Middle frontal gyrus (tissue), 1 donor: ENCODE measurements around the gene PLXND1.
"Not testable (repeated sequence)": the region's sequence is repeated elsewhere in the genome, so short reads cannot be mapped to it uniquely, and the experiment has no call there.

Source experiments
- DNase-seq: peaks from one replicate; pipeline ENCODE4 v3.0.0-alpha.2; 2015; ENCODE audit warnings: low spot score; ENCODE audit errors: extremely low spot score

PLXND1 gene

GRCh38 chr3:129552287-129553050 lies 54.0 kb downstream of the PLXND1 start:
- no peak for DNase-seq

- DNase-seq: no peak
Measured at GRCh38 chr3:129549805-129550204, 56.7 kb downstream of the PLXND1 start.

DNA sequence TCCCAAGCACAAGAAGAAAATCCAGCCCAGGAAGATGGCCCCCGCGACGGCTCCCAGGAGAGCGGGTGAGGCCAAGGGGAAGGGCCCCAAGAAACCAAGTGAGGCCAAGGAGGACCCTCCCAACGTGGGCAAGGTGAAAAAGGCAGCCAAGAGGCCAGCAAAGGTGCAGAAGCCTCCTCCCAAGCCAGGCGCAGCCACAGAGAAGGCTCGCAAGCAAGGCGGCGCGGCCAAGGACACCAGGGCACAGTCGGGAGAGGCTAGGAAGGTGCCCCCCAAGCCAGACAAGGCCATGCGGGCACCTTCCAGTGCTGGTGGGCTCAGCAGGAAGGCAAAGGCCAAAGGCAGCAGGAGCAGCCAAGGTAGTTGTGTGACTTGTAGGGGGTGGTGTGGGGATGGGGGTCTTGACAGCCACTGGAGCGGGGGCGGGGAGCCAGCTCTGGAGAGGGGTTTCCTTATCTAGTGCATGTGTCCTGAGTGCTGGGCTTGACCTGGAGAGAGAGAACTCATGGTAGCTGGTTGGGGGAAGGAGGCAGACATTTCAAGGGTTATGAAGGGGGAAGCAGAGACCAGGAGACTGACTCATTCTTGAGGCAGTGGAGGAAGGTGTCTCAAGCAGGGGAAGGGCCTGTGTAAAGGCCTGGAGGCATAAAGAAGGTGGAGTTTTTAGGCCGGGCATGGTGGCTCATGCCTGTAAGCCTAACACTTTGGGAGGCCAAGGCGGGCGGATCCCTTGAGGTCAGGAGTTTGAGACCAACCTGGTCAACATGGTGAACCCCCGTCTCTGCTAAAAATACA lies 57.3 kb downstream of the PLXND1 start:
- no peak for DNase-seq

- no peak for DNase-seq
Measured at GRCh38 chr3:129548104-129548965, 58.1 kb downstream of the PLXND1 start.

DNA sequence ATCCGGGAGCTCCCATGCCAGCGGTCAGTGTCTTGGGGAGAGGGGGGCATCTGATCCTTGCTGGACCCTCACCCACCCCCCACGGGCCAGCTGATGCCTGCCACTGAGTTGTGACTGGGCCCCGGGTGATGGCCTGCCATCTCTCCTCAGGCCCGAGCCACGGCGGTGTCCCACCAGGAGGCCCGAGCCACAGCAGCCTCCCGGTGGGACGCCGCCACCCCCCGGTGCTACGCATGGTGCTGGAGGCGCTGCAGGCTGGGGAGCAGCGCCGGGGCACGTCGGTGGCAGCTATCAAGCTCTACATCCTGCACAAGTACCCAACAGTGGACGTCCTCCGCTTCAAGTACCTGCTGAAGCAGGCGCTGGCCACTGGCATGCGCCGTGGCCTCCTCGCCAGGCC lies 59.2 kb downstream of the PLXND1 start:
- no peak for DNase-seq

DNA sequence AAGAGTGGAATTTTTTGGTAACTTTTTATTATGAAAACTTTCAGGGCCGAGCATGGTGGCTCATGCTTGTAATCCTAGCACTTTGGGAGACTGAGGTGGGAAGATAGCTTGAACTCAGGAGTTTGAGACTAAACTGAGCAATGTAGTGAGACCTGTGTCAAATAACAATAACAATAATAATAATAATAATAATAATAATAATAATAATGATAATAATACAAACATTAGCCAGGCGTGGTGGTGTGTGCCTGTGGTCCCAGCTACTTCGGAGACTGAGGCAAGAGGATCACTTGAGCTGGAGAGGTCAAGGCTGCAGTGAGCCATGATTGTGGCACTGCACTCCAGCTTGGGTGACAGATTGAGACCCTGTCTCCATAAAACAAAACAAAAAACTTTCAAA lies 60.5 kb downstream of the PLXND1 start:
- not testable (repeated sequence) for DNase-seq

GRCh38 chr3:129543999-129544398 lies 62.5 kb downstream of the PLXND1 start:
- no peak for DNase-seq

GRCh38 chr3:129543156-129543790 lies 63.2 kb downstream of the PLXND1 start, which contains the start of gene H1-8:
Gene H1-8 (plus strand): TSS chr3:129543175. CDS start chr3:129543219, 44 bp downstream.
- DNase-seq: no peak

DNA sequence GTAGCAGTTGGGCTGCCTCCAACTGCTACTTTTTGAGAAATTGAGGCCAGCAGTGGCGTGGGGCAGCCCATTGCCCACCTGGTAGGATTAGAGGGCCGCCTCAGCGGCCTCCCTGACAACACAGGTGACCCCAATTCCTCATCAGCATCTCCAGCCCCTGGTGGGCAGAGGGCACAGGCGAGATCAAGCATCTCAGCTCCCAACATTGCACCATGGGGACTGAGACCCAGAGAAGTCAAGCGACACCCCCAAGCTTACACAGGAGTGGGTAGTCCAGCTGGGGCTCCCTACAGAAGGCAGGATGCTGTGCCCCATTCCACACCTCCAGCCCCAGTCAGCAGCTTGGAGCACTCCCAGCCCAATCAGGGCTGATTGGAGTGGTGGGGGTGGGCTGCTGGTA lies 63.7 kb downstream of the PLXND1 start:
- no peak for DNase-seq

DNA sequence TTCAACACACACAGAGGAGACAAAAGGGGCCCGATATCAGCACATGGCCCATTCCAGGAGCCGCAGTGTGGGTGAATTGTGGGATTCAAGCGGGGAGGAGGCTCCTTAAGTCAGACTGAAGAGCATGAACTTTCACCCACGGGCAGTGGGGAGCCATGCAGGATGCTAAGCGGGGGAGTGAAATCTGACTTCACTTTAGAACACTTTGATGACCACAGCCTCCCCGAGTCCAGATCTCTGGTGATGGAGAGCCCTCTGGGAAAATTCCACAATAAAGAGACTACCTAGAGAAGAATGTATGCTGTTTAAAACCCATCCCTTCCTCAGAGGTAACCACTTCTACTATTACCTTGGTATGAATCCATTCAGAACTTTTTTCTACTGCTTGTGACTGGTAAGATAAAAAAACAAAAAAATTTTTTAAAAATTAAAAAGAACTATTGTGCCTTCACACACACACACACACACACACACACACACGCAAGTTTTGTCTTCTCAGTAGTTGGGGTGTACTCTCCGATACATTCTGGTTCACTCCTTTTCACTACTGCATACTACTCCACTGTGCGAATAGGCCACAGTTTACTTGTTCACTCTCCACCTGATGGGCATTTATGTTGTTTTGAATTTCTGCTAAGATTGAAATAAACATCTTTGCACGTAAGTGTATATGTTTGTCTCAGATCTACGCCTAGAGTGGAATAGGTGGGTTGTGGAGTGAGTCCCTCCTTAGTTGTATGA lies 65.5 kb downstream of the PLXND1 start:
- no peak for DNase-seq

GRCh38 chr3:129539206-129539605 lies 67.3 kb downstream of the PLXND1 start:
- DNase-seq: no peak

GRCh38 chr3:129536804-129537203 lies 69.7 kb downstream of the PLXND1 start:
- DNase-seq: no peak

DNA sequence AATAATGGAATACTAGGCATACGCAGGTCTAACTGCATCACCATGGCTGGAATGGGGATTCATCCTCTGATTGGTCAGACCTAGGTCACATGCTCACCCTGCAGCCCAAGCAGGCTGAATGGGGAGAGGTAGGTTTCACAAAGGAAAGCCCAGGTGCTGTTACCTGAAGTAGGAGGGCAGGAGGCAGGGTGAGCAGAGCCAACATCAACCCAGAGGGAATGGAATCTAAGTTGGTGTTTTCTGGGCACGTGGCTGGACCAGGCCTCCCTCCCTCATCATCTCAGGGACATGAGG lies 70.2 kb downstream of the PLXND1 start:
- no peak for DNase-seq

GRCh38 chr3:129535075-129535474 lies 71.4 kb downstream of the PLXND1 start:
- no peak for DNase-seq

DNA sequence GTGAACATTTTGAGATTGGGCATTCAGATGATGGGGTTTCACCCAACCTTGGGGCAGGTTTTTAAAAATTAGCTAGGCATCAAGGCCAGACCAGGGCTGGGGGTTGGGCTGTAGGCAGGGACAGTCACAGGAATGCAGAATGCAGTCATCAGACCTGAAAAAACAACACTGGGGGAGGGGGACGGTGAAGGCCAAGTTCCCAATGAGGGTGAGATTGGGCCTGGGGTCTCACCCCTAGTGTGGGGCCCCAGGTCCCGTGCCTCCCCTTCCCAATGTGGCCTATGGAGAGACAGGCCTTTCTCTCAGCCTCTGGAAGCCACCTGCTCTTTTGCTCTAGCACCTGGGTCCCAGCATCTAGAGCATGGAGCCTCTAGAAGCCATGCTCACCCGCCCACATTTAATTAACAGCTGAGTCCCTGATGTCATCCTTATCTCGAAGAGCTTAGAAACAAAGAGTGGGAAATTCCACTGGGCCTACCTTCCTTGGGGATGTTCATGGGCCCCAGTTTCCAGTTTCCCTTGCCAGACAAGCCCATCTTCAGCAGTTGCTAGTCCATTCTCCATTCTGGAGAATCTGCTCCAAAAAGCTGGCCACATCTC lies 71.9 kb downstream of the PLXND1 start:
- no peak for DNase-seq

- no peak for DNase-seq
Measured at GRCh38 chr3:129533406-129533805, 73.1 kb downstream of the PLXND1 start.

GRCh38 chr3:129532261-129532660 lies 74.2 kb downstream of the PLXND1 start:
- no peak for DNase-seq

DNA sequence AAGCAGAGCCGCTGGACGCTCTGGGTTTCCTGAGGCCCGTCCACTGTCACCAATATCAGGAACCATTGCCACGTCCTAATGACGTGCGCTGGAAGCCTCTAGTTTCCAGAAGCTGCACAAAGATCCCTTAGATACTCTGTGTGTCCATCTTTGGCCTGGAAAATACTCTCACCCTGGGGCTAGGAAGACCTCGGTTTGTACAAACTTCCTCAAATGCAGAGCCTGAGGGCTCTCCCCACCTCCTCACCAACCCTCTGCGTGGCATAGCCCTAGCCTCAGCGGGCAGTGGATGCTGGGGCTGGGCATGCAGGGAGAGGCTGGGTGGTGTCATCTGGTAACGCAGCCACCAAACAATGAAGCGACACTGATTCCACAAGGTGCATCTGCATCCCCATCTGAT lies 74.8 kb downstream of the PLXND1 start:
- no peak for DNase-seq

GRCh38 chr3:129530821-129531220 lies 75.7 kb downstream of the PLXND1 start:
- no peak for DNase-seq

- no peak for DNase-seq
Measured at GRCh38 chr3:129530251-129530791, 76.2 kb downstream of the PLXND1 start.
